ENCODE results near the gene SPATA45. TPM values are rescaled to one million over a fixed set of nuclear protein-coding genes. Genes with fewer than 3 reads are reported as not detected.
A peak's percentile ranks its signal among the peaks of the same experiment; 100 is the strongest.

SPATA45 gene
- total and polyA plus RNA-seq, 2 of the 13 experiments (the other 11 are each of a cell fraction or from before 2014, with no cell fraction given): 0.17 to 0.64 TPM

- TF ChIP-seq KDM5A (IDR thresholded peaks at IDR 0.05; ENCODE audit: borderline replicate concordance, low read length) (no peak; the same call in 1 of the 2 replicates), ZNF3 (CRISPR knock-in tag; IDR thresholded peaks at IDR 0.05) (no peak), SALL2 (CRISPR knock-in tag; IDR thresholded peaks at IDR 0.05) (no peak), ETV6 (CRISPR knock-in tag; conservative IDR thresholded peaks at IDR 0.05) (no peak), ZNF557 (CRISPR knock-in tag; IDR thresholded peaks at IDR 0.05) (no peak), SAP130 (CRISPR knock-in tag; IDR thresholded peaks at IDR 0.05; ENCODE audit: low read depth) (peak; percentile 55), ZFP36L1 (CRISPR knock-in tag; IDR thresholded peaks at IDR 0.05) (no peak), KDM3A (CRISPR knock-in tag; IDR thresholded peaks at IDR 0.05; ENCODE audit: low read depth) (no peak), DPF2 (CRISPR knock-in tag; IDR thresholded peaks at IDR 0.05; ENCODE audit: borderline replicate concordance, low read depth) (no peak), ZNF335 (CRISPR knock-in tag; IDR thresholded peaks at IDR 0.05) (no peak), ZFY (CRISPR knock-in tag; IDR thresholded peaks at IDR 0.05) (peak; percentile 67), HNF1A (IDR thresholded peaks at IDR 0.05; ENCODE audit: low read depth) (no peak), HNF1A (CRISPR knock-in tag; IDR thresholded peaks at IDR 0.05; ENCODE audit: borderline replicate concordance) (no peak), ZNF790 (CRISPR knock-in tag; IDR thresholded peaks at IDR 0.05; ENCODE audit: borderline replicate concordance) (0 out of 2 replicates have a peak, but pooled peaks have one; percentile 66), PITX1 (CRISPR knock-in tag; IDR thresholded peaks at IDR 0.05) (peak; percentile 53), RXRA (CRISPR knock-in tag; IDR thresholded peaks at IDR 0.05) (no peak; the same call in 1 of the 2 replicates), SMYD3 (CRISPR knock-in tag; IDR thresholded peaks at IDR 0.05) (no peak), ZFYVE20 (CRISPR knock-in tag; IDR thresholded peaks at IDR 0.05; ENCODE audit: borderline replicate concordance, low read depth) (0 out of 2 replicates have a peak, but pooled peaks have one; percentile 30), ZSCAN5A (CRISPR knock-in tag; IDR thresholded peaks at IDR 0.05; ENCODE audit: borderline replicate concordance) (no peak), YEATS4 (CRISPR knock-in tag; IDR thresholded peaks at IDR 0.05; ENCODE audit: borderline replicate concordance) (peak; percentile 21), ZBTB1 (CRISPR knock-in tag; IDR thresholded peaks at IDR 0.05; ENCODE audit: borderline replicate concordance) (no peak)
- TF ChIP-seq, protein P1, sequence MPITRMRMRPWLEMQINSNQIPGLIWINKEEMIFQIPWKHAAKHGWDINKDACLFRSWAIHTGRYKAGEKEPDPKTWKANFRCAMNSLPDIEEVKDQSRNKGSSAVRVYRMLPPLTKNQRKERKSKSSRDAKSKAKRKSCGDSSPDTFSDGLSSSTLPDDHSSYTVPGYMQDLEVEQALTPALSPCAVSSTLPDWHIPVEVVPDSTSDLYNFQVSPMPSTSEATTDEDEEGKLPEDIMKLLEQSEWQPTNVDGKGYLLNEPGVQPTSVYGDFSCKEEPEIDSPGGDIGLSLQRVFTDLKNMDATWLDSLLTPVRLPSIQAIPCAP (CRISPR knock-in tag; IDR thresholded peaks at IDR 0.05; ENCODE audit: low read depth): no peak
- TF ChIP-seq, protein P2, sequence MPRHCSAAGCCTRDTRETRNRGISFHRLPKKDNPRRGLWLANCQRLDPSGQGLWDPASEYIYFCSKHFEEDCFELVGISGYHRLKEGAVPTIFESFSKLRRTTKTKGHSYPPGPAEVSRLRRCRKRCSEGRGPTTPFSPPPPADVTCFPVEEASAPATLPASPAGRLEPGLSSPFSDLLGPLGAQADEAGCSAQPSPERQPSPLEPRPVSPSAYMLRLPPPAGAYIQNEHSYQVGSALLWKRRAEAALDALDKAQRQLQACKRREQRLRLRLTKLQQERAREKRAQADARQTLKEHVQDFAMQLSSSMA (CRISPR knock-in tag; IDR thresholded peaks at IDR 0.05): no peak
Observed at GRCh38 chr1:212858461-212859265, 11.2 kb upstream of the SPATA45 start (continued).

All from HepG2 (cell line).